Measurements from ENCODE around the gene MSANTD2. TPM values are rescaled to one million over a fixed set of nuclear protein-coding genes. Genes with fewer than 3 reads are reported as not detected.

Gene MSANTD2
- total and polyA plus RNA-seq, 2 of the 4 experiments (the other 2 are of a cell fraction) = 5.0 to 6.0 TPM

GRCh38 chr11:124812876-124813275, 12.7 kb upstream of the MSANTD2 start:
- no peak overlapping the region for H2AK9ac ChIP-seq (replicated peaks; ENCODE audit: low read depth, low read length, poor library complexity)
- no peak overlapping the region for H3K4me2 ChIP-seq (ENCODE audit: low read depth, low read length)
- ATAC-seq (ENCODE audit: low read depth) = no peak

More at GRCh38 chr11:124812876-124813275, 12.7 kb upstream of the MSANTD2 start:
- Histone ChIP-seq H3K56ac (ENCODE audit: extremely low read depth, insufficient read depth, low read length) (no peak overlapping the region), H2BK120ac (ENCODE audit: low read depth, low read length) (no peak overlapping the region), H3K23ac (ENCODE audit: low read depth, low read length) (no peak overlapping the region), H4K5ac (ENCODE audit: low read depth, low read length) (no peak overlapping the region), H2AFZ (replicated peaks; ENCODE audit: low read length, poor library complexity) (no peak overlapping the region), H3K79me1 (ENCODE audit: low read depth in 1 of 2, low read length in 2 of 2) (no peaks in the 10 kb centered on the region), H2BK15ac (ENCODE audit: low read depth, low read length) (no peak overlapping the region), H3K27ac (ENCODE audit: insufficient read depth, low read length) (no peak overlapping the region), H3K18ac (ENCODE audit: low read depth, low read length) (no peak overlapping the region), H3K9me3 (ENCODE audit: control insufficient read depth, insufficient read depth, low read length) (no peaks in the 10 kb centered on the region), H3K9me1 (ENCODE audit: insufficient read depth, low read length) (no peaks in the 10 kb centered on the region), H2BK5ac (ENCODE audit: low read depth, low read length, poor library complexity, severe bottlenecking) (no peak overlapping the region), H3K36me3 (ENCODE audit: control insufficient read depth, insufficient read depth, low read length) (no peaks in the 10 kb centered on the region), H3K4me1 (ENCODE audit: control insufficient read depth, insufficient read depth, low read length) (no peaks in the 10 kb centered on the region), H4K91ac (ENCODE audit: insufficient read depth, low read depth, low read length) (no peak overlapping the region), H3K27me3 (ENCODE audit: control insufficient read depth, insufficient read depth, low read length) (peaks cover 18% of the 10 kb centered on the region), H4K20me1 (ENCODE audit: insufficient read depth, low read length) (no peaks in the 10 kb centered on the region), H2AK5ac (ENCODE audit: low read depth, low read length) (no peak overlapping the region), H2BK20ac (ENCODE audit: low read depth, low read length) (no peak overlapping the region), H3K14ac (replicated peaks; ENCODE audit: low read depth, low read length) (no peak overlapping the region), H3K4ac (ENCODE audit: low read depth, low read length) (no peak overlapping the region), H4K8ac (ENCODE audit: low read depth in 2 of 2, low read length in 2 of 2) (no peak overlapping the region), H3K4me3 (ENCODE audit: insufficient read depth, low read depth, low read length) (no peak overlapping the region), H3K9ac (ENCODE audit: low read depth, low read length) (no peak overlapping the region)
- BruUV-seq (replicated peaks) = no TSS peak
- CTCF ChIA-PET = interaction anchor here (0.7 to 1.5 kb wide), 4 partner anchors 9 to 508 kb away, joined by 3 to 4 read pairs (median 3); no protein-coding TSS in a partner anchor
- no peak for TF ChIP-seq POLR2A (IDR thresholded peaks at IDR 0.05; ENCODE audit: low read depth, low read length)
- no peak for TF ChIP-seq FOS (IDR thresholded peaks at IDR 0.05; ENCODE audit: low read depth, low read length)
- no peak for TF ChIP-seq RCOR1 (IDR thresholded peaks at IDR 0.05; ENCODE audit: insufficient replicate concordance, low read length)
- TF ChIP-seq MAFK (IDR thresholded peaks at IDR 0.05; ENCODE audit: low read depth, low read length) = no peak
- no peak for TF ChIP-seq ELK1 (IDR thresholded peaks at IDR 0.05; ENCODE audit: borderline replicate concordance, low read depth, low read length)
- TF ChIP-seq RAD21 (IDR thresholded peaks at IDR 0.05; ENCODE audit: low read length) = no peak
- POLR2A ChIA-PET (ENCODE audit: unreplicated experiment) = no interaction called here
- intact Hi-C loops (cut with micrococcal nuclease) = no loop called here
- WGBS, 2 experiments (ENCODE audit: extremely low coverage in 2 of 2, insufficient read length in 1 of 2) = 100% methylated on average over 1 of the region's 1 CpG; no CpG with 5 or more reads in 1 of the 2 experiments
- DNase-seq = no peak
- dilution Hi-C loops (cut with HindIII; ENCODE audit: low sequenced_read_pairs, unreplicated experiment) = no loop called here
- in situ Hi-C loops (cut with MboI; ENCODE audit: low sequenced_read_pairs) = loop anchor here (25.0 kb wide), 1 partner anchor 401 kb away; the partner anchor contains the start of gene OR8B4
